GM12801 (cell line): ENCODE results near the gene SYTL2.

ENCODE experiments used
- CTCF ChIP-seq: IDR thresholded peaks from one replicate; pipeline ENCODE4 v1.5.1; 2011; ENCODE audit warnings: control low read depth; ENCODE audit not compliant: insufficient read length; ENCODE audit errors: extremely low read depth

SYTL2 gene

GRCh38 chr11:85682330-85683305 is 128.3 kb downstream of the SYTL2 start:
- TF ChIP-seq CTCF, result no peak

- no peak for TF ChIP-seq CTCF
Measured at GRCh38 chr11:85680897-85681296, 130.0 kb downstream of the SYTL2 start.

- no peak for TF ChIP-seq CTCF
Measured at GRCh38 chr11:85679576-85679975, 131.4 kb downstream of the SYTL2 start.

GRCh38 chr11:85673393-85673792 is 137.5 kb downstream of the SYTL2 start:
- no peak for TF ChIP-seq CTCF

GRCh38 chr11:85672105-85672902 is 138.6 kb downstream of the SYTL2 start:
- TF ChIP-seq CTCF, result no peak

GRCh38 chr11:85668157-85668556 is 142.8 kb downstream of the SYTL2 start:
- TF ChIP-seq CTCF, result no peak

- TF ChIP-seq CTCF, result no peak
Measured at GRCh38 chr11:85666687-85667086, 144.3 kb downstream of the SYTL2 start.
